HG02610 (cell line): Measurements from ENCODE around the gene CROCC2.

Experiments used
- ATAC-seq: cut with Tn5 transposase; IDR thresholded peaks from one replicate; pipeline ENCODE4 v1.9.1; 2021; ENCODE audit warnings: mild to moderate bottlenecking, moderate library complexity; ENCODE audit not compliant: unreplicated experiment

Gene CROCC2

GRCh38 chr2:240983361-240983995 is 77.3 kb downstream of the CROCC2 start:
- no peak for ATAC-seq

DNA sequence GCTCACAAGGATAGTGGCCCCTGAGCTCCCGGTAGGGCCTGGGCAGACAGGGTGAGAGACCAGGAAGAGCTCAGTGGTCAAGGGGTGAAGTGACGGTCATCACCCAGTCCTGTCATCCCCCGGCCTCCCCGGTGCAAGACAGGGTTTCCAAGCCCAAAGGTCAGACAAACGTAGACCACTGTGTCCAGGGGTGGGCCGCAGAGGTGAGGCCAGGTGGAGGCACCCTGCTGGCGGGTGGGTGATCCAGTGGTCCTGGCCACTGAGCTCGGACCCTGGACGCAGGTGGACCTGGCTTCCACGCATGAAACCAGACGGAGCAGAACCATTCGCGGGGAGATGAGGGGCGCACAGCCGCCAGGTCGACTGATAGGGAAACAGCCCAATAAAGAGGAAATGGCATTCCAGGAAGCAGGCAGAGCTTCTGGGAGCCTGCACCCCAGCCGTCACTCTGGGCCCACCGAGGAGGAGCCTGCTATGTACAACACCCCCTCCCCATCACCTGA is 77.9 kb downstream of the CROCC2 start:
- no peak for ATAC-seq

DNA sequence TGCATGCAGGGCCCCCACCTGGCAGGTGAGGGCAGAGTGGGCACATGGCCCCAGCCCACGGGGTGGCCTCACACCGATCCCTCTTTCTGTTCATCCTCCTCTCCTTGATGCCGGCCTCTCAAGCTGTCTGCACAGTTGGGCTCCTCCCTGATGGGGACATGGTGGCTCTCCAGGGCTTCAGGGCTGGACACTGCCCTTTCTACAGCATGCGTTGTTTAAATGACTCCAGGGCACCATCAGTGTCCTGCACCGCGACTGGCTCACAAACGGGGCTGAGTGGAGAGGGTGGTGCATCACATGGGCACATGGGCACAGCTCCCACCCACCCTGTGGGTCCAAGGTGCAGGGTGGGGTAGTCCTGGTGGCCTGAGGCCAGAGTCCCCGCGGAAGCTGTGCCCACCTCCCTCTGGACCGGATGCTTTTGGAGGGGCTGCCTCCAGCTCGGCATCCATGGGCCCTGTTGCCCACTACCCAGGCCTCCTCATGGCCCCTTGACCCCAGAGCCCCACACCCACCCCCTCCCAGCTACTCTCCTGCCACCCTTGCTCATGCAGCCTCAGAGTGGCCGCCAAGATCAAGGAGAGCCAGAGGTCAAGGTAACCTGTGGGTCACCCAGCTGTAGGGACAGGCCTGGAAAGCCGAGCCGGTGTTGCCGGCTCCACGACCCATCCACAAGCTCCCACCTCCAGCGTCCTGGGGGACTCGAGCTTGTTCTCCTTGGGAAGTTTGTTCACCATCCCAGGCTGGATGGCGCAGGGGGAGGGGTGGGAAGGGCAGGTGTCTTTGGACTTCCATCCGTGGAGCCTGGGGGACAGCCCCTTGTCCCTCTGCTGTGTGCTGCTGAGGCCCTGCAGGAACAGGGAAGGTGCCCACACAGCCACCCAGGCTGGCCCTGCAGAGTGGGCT is 80.0 kb downstream of the CROCC2 start:
- no peak for ATAC-seq

GRCh38 chr2:240986787-240987411 is 80.8 kb downstream of the CROCC2 start:
- ATAC-seq, result no peak

- no peak for ATAC-seq
Measured at GRCh38 chr2:240987588-240987987, 81.5 kb downstream of the CROCC2 start.

- no peak for ATAC-seq
Measured at GRCh38 chr2:240988146-240988545, 82.0 kb downstream of the CROCC2 start.

GRCh38 chr2:240988571-240989271 is 82.6 kb downstream of the CROCC2 start:
- ATAC-seq, result no peak

- ATAC-seq, result no peak
Measured at GRCh38 chr2:240989451-240990265, 83.5 kb downstream of the CROCC2 start.

GRCh38 chr2:240990266-240990529 is 84.1 kb downstream of the CROCC2 start:
- no peak for ATAC-seq

DNA sequence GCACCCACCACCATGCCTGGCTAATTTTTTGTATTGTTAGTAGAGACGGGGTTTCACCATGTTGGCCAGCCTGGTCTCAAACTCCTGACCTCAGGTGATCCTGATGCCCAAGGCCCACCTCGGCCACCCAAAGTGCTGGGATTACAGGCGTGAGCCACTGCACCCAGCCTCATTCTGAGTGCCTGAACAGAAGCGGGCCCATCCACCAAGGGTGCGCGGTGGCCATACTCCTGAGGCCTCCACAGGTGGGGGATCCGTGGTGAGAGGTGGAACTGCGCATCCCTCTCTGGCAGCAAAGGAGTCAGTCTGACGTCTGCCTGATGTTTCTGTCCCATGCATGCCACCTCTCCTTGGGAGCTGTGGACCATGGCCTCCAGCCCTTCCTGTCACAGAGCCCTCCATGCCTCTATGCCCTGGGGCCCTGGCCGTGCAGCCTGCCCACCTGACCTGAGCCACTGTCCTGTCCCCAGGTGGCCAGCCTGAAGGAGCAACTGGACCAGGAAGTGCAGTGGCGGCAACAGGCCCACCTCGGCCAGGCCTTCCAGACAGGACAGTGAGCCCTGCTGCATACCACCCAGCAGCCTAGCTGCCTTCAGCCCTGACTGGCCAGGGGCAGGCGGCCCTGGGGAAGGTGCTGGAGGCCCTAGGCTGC is 84.7 kb downstream of the CROCC2 start:
- no peak for ATAC-seq

GRCh38 chr2:240991378-240992263 is 85.5 kb downstream of the CROCC2 start:
- ATAC-seq, result no peak

- ATAC-seq, result no peak
Measured at GRCh38 chr2:240992572-240993291, 86.6 kb downstream of the CROCC2 start.

DNA sequence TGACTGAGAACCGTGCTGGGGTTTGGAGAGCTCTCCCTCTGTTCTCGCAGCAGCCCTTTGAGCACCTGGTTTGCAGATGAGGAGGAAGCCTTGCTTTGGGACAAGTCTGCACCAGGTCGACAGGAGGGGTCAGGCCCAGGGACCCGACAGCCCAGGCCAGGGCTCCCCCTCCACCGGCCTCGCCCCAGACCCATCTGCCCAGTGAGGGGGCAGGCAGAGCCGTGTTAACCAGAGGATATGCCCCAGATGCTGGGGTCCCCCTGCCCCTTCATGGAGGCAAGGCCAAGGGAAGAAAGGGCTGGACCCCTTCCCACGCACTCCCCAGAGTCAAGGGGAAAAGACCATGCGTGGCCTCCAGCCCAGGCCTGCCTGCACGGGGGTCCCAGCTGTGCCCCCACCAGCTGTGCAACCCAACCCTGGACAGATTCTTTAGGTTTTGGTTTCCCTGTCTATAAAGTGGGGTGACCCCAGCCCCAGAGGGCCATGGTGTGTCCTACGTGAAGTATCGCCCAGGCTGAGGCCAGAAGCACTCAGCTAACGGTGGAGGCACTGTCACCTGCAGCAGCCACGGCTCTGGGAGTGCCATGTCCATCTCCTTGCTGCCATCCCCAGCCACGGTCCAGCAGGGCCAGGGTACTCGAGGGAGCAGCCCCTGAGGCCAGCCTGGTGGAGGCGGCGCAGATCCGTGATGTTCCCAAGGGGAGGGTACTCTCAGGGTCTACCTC is 87.5 kb downstream of the CROCC2 start:
- no peak for ATAC-seq

DNA sequence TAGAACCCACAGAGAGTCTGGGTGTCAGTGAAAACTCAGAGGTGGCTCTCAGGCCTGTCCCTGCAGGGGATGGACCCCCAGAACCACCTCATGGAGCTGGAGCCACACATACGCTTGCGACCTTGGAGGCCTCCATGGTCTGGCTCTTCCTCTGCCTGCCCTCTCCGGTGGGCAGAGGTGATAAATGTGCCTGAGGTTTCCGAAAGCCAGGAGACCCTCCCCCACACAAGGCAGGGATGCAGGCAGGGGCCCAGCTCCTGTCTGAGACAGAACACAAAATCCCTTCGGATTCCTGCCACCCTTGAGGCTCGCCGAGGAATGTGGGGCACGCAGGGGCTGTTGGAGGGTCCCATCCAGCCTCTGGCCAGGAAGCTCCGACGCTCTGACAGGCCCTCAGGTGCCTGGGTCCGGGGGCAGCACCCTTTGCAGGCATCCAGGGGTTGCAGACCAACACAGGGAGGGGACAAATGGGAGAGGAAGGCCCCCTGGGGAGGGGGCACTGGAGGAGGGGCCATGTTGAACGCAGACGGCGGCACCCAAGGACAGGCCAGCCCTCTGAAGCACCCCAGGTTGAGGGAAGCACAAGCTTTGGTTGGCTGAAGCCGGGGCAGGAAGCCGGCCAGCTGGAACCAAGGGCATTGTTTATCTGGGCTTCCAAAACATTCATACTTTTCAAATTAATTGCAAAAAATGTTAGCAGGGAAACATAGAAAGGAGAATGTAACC is 88.2 kb downstream of the CROCC2 start:
- no peak for ATAC-seq

DNA sequence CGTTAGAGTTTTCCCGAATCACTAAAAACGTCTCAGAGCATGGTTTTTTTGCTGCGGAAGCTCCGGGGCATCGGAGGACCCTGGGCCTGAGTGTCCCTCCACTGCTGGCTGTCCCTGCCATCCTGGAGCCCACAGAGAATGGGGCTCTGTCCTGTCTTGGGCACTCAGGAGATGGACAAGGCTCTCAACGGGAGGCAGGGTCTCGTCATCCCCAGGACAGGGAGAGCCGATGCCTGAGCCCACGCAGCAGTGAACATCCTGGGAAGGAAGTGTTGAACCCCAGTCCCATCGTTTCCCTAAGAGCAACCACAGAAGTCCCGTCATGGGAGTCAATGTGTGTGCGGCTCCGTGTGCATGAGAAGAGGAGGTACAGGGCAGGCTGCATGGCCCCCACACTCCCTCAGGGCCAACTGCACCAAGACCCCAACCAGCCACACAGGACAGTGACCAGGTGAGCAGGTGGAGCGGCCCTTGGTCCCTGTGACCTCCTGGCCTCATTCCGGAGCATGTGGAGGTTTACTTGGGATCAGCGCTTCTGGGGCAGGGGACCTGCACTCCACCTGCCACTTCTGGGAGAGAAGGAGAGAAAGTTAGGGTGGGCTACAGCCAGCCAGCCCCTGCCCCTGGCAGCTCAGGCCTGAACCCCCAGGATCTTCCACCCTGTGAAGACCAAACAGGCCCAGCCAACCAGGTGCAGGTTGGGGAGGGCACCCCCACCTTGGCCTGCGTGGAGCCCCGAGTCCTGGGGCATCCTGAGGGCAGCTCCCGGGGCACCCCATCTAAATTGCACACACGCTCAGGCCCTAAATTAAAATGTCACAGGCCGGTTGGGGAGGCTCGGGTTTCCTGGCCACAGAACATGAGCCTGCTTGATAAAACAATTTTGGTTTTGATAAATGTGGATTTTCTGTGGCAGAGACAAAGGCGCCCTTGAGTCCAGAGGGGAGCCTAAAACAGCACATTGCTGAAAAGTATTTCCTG is 89.2 kb downstream of the CROCC2 start:
- no peak for ATAC-seq
